Measurements from ENCODE around the gene TIPRL. TPM values are rescaled to one million over a fixed set of nuclear protein-coding genes. Genes with fewer than 3 reads are reported as not detected.

TIPRL gene
- total and polyA plus RNA-seq, 2 of the 8 experiments (the other 6 are each of a cell fraction or from before 2014, with no cell fraction given): 8.1 to 27.4 TPM

DNA sequence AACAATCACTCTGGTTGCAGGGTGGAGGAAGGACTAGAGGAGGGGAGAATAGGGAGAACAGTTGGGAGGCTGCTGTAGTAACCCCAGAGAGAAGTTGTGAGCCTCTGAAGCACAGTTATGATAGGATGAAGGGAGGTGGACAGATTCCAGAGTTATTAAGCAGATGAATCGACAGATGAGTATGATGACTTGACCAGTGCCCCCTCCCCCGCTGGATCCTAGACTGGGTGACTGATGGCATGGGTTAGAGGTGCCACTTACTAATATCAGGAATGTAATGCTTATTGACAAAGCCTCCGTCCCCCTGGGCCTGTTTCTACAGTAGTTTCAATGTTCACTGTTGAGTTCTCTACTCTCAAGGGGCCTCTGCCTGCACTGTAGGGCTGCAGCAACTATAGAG lies 14.0 kb upstream of the TIPRL start (continued):
- TF ChIP-seq, protein P1, sequence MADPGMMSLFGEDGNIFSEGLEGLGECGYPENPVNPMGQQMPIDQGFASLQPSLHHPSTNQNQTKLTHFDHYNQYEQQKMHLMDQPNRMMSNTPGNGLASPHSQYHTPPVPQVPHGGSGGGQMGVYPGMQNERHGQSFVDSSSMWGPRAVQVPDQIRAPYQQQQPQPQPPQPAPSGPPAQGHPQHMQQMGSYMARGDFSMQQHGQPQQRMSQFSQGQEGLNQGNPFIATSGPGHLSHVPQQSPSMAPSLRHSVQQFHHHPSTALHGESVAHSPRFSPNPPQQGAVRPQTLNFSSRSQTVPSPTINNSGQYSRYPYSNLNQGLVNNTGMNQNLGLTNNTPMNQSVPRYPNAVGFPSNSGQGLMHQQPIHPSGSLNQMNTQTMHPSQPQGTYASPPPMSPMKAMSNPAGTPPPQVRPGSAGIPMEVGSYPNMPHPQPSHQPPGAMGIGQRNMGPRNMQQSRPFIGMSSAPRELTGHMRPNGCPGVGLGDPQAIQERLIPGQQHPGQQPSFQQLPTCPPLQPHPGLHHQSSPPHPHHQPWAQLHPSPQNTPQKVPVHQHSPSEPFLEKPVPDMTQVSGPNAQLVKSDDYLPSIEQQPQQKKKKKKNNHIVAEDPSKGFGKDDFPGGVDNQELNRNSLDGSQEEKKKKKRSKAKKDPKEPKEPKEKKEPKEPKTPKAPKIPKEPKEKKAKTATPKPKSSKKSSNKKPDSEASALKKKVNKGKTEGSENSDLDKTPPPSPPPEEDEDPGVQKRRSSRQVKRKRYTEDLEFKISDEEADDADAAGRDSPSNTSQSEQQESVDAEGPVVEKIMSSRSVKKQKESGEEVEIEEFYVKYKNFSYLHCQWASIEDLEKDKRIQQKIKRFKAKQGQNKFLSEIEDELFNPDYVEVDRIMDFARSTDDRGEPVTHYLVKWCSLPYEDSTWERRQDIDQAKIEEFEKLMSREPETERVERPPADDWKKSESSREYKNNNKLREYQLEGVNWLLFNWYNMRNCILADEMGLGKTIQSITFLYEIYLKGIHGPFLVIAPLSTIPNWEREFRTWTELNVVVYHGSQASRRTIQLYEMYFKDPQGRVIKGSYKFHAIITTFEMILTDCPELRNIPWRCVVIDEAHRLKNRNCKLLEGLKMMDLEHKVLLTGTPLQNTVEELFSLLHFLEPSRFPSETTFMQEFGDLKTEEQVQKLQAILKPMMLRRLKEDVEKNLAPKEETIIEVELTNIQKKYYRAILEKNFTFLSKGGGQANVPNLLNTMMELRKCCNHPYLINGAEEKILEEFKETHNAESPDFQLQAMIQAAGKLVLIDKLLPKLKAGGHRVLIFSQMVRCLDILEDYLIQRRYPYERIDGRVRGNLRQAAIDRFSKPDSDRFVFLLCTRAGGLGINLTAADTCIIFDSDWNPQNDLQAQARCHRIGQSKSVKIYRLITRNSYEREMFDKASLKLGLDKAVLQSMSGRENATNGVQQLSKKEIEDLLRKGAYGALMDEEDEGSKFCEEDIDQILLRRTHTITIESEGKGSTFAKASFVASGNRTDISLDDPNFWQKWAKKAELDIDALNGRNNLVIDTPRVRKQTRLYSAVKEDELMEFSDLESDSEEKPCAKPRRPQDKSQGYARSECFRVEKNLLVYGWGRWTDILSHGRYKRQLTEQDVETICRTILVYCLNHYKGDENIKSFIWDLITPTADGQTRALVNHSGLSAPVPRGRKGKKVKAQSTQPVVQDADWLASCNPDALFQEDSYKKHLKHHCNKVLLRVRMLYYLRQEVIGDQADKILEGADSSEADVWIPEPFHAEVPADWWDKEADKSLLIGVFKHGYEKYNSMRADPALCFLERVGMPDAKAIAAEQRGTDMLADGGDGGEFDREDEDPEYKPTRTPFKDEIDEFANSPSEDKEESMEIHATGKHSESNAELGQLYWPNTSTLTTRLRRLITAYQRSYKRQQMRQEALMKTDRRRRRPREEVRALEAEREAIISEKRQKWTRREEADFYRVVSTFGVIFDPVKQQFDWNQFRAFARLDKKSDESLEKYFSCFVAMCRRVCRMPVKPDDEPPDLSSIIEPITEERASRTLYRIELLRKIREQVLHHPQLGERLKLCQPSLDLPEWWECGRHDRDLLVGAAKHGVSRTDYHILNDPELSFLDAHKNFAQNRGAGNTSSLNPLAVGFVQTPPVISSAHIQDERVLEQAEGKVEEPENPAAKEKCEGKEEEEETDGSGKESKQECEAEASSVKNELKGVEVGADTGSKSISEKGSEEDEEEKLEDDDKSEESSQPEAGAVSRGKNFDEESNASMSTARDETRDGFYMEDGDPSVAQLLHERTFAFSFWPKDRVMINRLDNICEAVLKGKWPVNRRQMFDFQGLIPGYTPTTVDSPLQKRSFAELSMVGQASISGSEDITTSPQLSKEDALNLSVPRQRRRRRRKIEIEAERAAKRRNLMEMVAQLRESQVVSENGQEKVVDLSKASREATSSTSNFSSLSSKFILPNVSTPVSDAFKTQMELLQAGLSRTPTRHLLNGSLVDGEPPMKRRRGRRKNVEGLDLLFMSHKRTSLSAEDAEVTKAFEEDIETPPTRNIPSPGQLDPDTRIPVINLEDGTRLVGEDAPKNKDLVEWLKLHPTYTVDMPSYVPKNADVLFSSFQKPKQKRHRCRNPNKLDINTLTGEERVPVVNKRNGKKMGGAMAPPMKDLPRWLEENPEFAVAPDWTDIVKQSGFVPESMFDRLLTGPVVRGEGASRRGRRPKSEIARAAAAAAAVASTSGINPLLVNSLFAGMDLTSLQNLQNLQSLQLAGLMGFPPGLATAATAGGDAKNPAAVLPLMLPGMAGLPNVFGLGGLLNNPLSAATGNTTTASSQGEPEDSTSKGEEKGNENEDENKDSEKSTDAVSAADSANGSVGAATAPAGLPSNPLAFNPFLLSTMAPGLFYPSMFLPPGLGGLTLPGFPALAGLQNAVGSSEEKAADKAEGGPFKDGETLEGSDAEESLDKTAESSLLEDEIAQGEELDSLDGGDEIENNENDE (IDR thresholded peaks at IDR 0.05; ENCODE audit: insufficient replicate concordance, low read length): no peak
- no peak for TF ChIP-seq PHF8 (conservative IDR thresholded peaks at IDR 0.05; ENCODE audit: low read depth, low read length)
- TF ChIP-seq KDM1A (IDR thresholded peaks at IDR 0.05; ENCODE audit: borderline replicate concordance, low read length): no peak
- no peak for TF ChIP-seq NANOG (IDR thresholded peaks at IDR 0.05; ENCODE audit: insufficient read depth, low read depth, low read length, poor library complexity, severe bottlenecking)
- no peak for TF ChIP-seq MAFK (IDR thresholded peaks at IDR 0.05; ENCODE audit: low read depth, low read length)
